G401.6 (cell line): ENCODE data around the gene PBX1.
"Not testable (repeated sequence)": the region's sequence is repeated elsewhere in the genome, so short reads cannot be mapped to it uniquely, and the experiment has no call there.

Experiments
- FAIRE-seq: peaks from 2 replicates; lab custom pipeline; 2012; peaks lifted over from hg19 to GRCh38; lab: Jason Lieb, UNC

PBX1 gene

GRCh38 chr1:164644268-164644667, 85.3 kb downstream of the PBX1 start:
- FAIRE-seq, result no peak

GRCh38 chr1:164644774-164645644, 86.0 kb downstream of the PBX1 start:
- FAIRE-seq, result no peak

GRCh38 chr1:164645921-164646320, 86.9 kb downstream of the PBX1 start:
- no peak for FAIRE-seq

- FAIRE-seq, result no peak
These were observed 88.2 kb downstream of the PBX1 start for GRCh38 chr1:164647211-164647610.

- FAIRE-seq, result no peak
These were observed 89.7 kb downstream of the PBX1 start for GRCh38 chr1:164648636-164649035.

GRCh38 chr1:164649146-164649545, 90.2 kb downstream of the PBX1 start:
- FAIRE-seq, result no peak

GRCh38 chr1:164650531-164650930, 91.5 kb downstream of the PBX1 start:
- no peak for FAIRE-seq

GRCh38 chr1:164651351-164651951, 92.5 kb downstream of the PBX1 start:
- FAIRE-seq, result no peak

- FAIRE-seq, result not testable (repeated sequence)
These were observed 94.0 kb downstream of the PBX1 start for GRCh38 chr1:164652969-164653368.

GRCh38 chr1:164653705-164654104, 94.7 kb downstream of the PBX1 start:
- FAIRE-seq, result no peak

- no peak for FAIRE-seq
These were observed 95.2 kb downstream of the PBX1 start for GRCh38 chr1:164654200-164654599.

GRCh38 chr1:164658864-164659263, 99.9 kb downstream of the PBX1 start:
- FAIRE-seq, result no peak

- FAIRE-seq, result no peak
These were observed 100.8 kb downstream of the PBX1 start for GRCh38 chr1:164659621-164660411.

- FAIRE-seq, result no peak
These were observed 101.4 kb downstream of the PBX1 start for GRCh38 chr1:164660412-164660772.

GRCh38 chr1:164660775-164661174, 101.8 kb downstream of the PBX1 start:
- FAIRE-seq, result no peak

- FAIRE-seq, result no peak
These were observed 103.5 kb downstream of the PBX1 start for GRCh38 chr1:164662462-164662861.

GRCh38 chr1:164662955-164663354, 104.0 kb downstream of the PBX1 start:
- FAIRE-seq, result no peak

GRCh38 chr1:164664127-164664526, 105.1 kb downstream of the PBX1 start:
- FAIRE-seq, result no peak

- FAIRE-seq, result no peak
These were observed 108.0 kb downstream of the PBX1 start for GRCh38 chr1:164667001-164667400.

GRCh38 chr1:164667600-164667999, 108.6 kb downstream of the PBX1 start:
- FAIRE-seq, result no peak

- no peak for FAIRE-seq
These were observed 109.8 kb downstream of the PBX1 start for GRCh38 chr1:164668491-164669400.

- no peak for FAIRE-seq
These were observed 111.0 kb downstream of the PBX1 start for GRCh38 chr1:164670026-164670425.
